ENCODE results near the gene GNA14.

DNA sequence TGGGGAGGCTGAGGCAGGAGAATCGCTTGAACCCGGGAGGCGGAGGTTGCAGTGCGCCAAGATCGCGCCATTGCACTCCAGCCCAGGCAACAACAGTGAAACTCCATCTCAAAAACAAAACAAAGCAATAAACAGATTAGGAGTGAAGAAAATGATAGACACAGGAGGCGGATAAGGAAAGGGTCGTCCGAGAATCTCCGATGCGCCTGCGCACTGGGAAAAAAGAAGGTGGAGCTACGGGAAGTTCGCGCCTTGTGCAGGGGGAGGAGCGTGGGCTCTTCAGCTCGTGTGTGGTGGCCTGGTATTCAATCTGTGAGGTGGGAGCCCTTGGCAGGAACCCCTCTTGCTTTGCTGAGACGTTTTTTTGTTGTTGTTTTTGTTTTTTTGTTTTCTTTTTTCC lies 47.3 kb downstream of the GNA14 start:
- TF ChIP-seq POLR2A (IDR thresholded peaks at IDR 0.05; ENCODE audit: low read depth, low read length) = no peak
- TF ChIP-seq POLR2AphosphoS5 (IDR thresholded peaks at IDR 0.05; ENCODE audit: insufficient read depth, low read depth, low read length) = no peak
- no peak for TF ChIP-seq EZH2 (IDR thresholded peaks at IDR 0.05; ENCODE audit: borderline replicate concordance, low read depth, low read length, severe bottlenecking)
- TF ChIP-seq, protein P1, sequence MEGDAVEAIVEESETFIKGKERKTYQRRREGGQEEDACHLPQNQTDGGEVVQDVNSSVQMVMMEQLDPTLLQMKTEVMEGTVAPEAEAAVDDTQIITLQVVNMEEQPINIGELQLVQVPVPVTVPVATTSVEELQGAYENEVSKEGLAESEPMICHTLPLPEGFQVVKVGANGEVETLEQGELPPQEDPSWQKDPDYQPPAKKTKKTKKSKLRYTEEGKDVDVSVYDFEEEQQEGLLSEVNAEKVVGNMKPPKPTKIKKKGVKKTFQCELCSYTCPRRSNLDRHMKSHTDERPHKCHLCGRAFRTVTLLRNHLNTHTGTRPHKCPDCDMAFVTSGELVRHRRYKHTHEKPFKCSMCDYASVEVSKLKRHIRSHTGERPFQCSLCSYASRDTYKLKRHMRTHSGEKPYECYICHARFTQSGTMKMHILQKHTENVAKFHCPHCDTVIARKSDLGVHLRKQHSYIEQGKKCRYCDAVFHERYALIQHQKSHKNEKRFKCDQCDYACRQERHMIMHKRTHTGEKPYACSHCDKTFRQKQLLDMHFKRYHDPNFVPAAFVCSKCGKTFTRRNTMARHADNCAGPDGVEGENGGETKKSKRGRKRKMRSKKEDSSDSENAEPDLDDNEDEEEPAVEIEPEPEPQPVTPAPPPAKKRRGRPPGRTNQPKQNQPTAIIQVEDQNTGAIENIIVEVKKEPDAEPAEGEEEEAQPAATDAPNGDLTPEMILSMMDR (IDR thresholded peaks at IDR 0.05; ENCODE audit: extremely low read depth in 1 of 2, insufficient read depth in 1 of 2, low read depth in 1 of 2, low read length in 2 of 2) = no peak
